Muscle of leg (tissue), 11 donors: ENCODE measurements around the gene TRAIP. TPM values are rescaled to one million over a fixed set of nuclear protein-coding genes. Genes with fewer than 3 reads are reported as not detected.

Source experiments
- DNase-seq: peaks from one replicate; pipeline ENCODE4 v3.0.0; 2013
- H3K27ac ChIP-seq: one replicate; pipeline ENCODE4 v1.5.1; 2013; ENCODE audit warnings: mild to moderate bottlenecking, low read length, control low read depth
- H3K27me3 ChIP-seq: one replicate; pipeline ENCODE4 v1.6.1; 2013; ENCODE audit warnings: low read length; ENCODE audit not compliant: control insufficient read depth, insufficient read depth
- H3K36me3 ChIP-seq: one replicate; pipeline ENCODE4 v1.6.1; 2013; ENCODE audit warnings: low read length; ENCODE audit not compliant: control insufficient read depth, insufficient read depth
- H3K4me1 ChIP-seq: one replicate; pipeline ENCODE4 v1.6.1; 2013; ENCODE audit warnings: low read length; ENCODE audit not compliant: control insufficient read depth, insufficient read depth
- H3K4me3 ChIP-seq: one replicate; pipeline ENCODE4 v1.5.1; 2013; ENCODE audit warnings: low read length, control low read depth
- H3K9me3 ChIP-seq: replicated peaks from 2 replicates; pipeline ENCODE4 v1.6.1; 2013; ENCODE audit warnings: low read depth, low read length; ENCODE audit not compliant: control insufficient read depth
- WGBS: methylation state at CpG from one replicate; pipeline ENCODE4 v1.1.5; 2013; ENCODE audit warnings: missing lambda C conversion rate; ENCODE audit not compliant: insufficient coverage; 5-methylcytosine and 5-hydroxymethylcytosine counted together
- polyA plus RNA-seq, 8 donors: library from polyadenylated mRNA; unstranded; fragments of 120-200 nt; gene quantifications; one replicate each; pipeline versions ENCODE4 v1.2.1 to v1.2.3, GENCODE V29; 2013; ENCODE audit warnings: inconsistent platforms in 1 of 8, low replicate concordance in 1 of 8; ENCODE audit not compliant: insufficient read length in 8 of 8, insufficient read depth in 1 of 8
- total RNA-seq: library from RNA; stranded (reverse); fragments of 120-200 nt; gene quantifications from one replicate; pipeline ENCODE4 v1.2.4, GENCODE V29; 2013

The TRAIP gene
- total and polyA plus RNA-seq, 9 donors, result 3.8 to 6.7 (median 5.3) TPM

DNA sequence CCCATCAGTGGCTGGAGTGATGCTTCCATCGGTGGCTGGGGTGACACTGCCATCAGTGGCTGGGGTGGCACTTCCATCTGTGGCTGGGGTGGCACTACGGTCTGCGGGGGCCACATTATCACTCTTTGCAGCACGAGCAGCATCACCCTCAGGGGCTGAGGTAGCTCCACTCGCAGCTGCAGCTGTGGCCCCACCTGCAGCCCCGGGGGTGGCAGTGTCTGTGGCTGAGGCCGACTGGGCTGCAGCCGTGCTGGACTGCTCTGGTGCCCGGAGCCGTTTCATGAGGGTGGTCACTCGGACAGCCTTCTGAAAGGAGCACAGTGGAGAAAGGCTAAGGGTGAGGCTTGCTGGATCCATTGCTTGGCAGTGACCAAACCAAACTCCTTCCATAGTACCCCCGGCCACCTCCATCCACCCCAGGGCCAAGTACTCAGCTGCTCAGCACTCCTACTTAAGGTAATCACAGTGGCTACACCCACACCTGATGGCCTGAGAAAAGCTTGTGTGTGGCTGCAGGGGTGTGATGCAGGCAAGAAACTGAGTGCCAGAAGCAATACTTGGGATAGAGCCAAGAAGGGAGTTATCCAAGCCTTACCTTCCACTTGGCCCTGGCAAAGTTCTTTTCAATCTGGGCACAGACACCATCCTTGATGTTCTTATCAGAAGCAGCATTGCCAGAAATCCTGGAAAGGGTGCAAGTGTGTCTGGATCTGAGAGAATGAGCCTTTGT lies 3.4 kb upstream of the TRAIP start:
- Histone ChIP-seq H3K27ac (no peak overlapping the region), H3K9me3 (no peaks in the 10 kb centered on the region), H3K4me3 (no peak overlapping the region), H3K27me3 (peaks cover 11% of the 10 kb centered on the region), H3K4me1 (peaks cover 13% of the 10 kb centered on the region), H3K36me3 (no peaks in the 10 kb centered on the region)
- DNase-seq, result no peak
- WGBS, result 91% methylated on average over 6 of the region's 12 CpGs

DNA sequence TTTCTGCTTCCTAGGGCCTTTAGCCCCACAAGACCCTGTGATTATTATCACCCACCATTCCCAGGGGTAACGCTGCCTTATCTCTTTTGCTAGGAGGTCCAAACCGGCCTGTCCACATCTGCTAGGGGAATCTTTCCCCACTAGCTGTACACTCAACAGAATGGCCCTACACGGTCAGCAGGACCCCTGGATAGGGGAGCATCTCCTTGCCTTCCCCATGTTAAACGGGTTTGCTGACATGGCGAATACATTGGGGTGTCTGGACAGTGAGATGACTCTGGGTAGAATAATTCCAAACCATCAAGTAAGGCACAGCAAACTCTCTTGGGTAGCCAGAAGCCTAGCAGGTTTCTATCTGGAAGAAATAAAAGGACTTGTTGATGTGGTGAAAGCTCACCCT lies 702 bp downstream of the TRAIP start:
- peaks cover 13% of the 10 kb centered on the region for H3K4me1 ChIP-seq
- no peaks in the 10 kb centered on the region for H3K27me3 ChIP-seq
- peak overlapping the region; percentile 91 for H3K4me3 ChIP-seq
- DNase-seq, result no peak
- no peaks in the 10 kb centered on the region for H3K36me3 ChIP-seq
- H3K27ac ChIP-seq, result no peak overlapping the region
- no peaks in the 10 kb centered on the region for H3K9me3 ChIP-seq
- no CpG with 5 or more reads among the region's 5 CpGs for WGBS

DNA sequence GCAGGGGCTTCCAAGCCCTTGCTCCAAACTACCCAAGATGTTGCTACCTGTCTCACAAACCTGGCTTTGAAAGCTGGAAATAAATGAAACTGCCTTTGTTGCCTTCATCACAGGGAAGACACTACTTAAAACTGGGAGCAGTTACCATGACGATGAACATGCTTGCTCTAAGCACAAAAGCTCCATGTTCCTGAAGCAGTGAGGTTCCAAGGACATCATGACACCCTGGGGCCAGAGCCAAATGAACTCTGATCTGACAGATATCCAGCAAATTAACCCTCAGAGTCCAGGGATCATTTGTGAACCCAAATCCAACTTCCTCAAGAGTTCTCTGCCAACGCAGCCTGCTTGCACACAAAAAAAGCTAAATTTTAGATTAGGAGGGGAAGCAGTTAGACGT lies 10.7 kb downstream of the TRAIP start:
- no peak overlapping the region for H3K27ac ChIP-seq
- 57% methylated on average over 1 of the region's 3 CpGs for WGBS
- DNase-seq, result no peak

DNA sequence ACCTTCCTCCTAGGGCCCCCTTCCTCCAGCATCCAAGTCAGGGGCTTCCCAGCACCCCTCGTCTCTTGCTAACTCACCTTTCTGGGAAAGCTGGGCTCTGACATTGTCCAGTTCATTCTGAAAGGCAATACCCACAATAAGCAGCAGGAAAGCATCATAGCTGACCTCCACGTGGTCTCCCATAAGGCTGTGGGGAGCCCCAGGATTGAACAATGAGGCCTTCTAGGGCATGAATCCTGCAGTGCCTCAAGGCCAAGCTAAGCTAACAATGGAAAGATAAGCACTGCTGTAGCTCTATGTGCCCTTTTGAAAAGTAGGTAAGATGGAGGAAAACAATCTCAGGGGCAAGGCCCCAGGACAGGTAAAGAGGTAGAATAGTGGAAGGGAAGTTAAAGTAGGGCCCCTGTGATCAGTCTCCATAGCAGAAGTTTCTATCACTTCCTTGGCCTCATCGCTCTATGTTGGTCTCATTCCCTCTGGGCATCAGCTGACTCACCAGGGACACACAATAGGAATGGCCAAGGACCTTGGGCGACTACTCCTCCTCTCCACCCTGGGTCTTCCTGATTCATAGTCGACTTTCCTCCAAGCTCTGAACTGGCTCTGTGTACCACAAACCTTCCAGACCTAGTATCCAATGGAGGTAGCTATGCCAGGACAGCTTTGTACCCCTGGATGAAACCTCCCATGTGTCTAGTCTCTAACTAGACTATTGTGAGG lies 11.7 kb downstream of the TRAIP start:
- no peak overlapping the region for H3K4me3 ChIP-seq
- H3K27me3 ChIP-seq, result no peaks in the 10 kb centered on the region
- no peak overlapping the region for H3K27ac ChIP-seq
- no peak for DNase-seq
- peaks cover 29% of the 10 kb centered on the region for H3K36me3 ChIP-seq
- H3K9me3 ChIP-seq, result no peaks in the 10 kb centered on the region
- peaks cover 21% of the 10 kb centered on the region for H3K4me1 ChIP-seq
- 76% methylated on average over 3 of the region's 5 CpGs for WGBS

More for the DNA sequence above, 10.7 kb downstream of the TRAIP start:
- H3K9me3 ChIP-seq, result no peaks in the 10 kb centered on the region
- H3K4me1 ChIP-seq, result peaks cover 10% of the 10 kb centered on the region
- H3K27me3 ChIP-seq, result no peaks in the 10 kb centered on the region
- H3K36me3 ChIP-seq, result peaks cover 29% of the 10 kb centered on the region
- H3K4me3 ChIP-seq, result no peak overlapping the region

DNA sequence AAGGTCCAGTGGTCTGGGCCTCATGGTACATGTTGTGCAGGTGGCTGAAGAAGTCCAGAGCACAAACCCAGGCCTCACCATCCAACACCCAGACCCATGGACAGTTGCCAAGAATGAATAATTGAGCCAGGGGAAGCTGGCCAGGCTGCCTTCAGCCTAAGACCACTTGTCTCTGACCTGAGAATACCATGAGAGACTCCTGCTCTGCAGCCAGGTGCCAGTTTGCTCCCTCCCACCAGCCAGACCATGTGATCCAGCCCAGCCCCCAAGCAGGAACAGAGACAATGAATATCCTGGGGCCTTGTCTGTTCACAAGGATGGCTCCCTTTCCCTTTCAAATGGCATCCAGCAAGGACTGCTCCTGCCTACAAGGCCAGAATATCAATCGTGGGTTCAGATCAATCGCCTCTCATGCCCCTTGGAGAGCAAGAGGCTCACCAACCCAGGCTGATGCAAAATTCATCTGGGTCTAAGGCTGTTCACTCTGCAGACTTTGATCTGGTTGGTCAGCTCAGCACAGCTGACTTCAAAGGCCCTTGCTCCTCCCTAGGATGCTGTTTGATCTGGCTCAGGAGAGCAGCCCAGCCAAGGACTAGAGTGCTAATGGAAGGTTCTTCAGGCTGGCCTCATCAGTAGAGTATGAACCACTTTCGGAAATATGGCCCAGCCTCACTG lies 13.4 kb downstream of the TRAIP start:
- Histone ChIP-seq H3K36me3 (peaks cover 29% of the 10 kb centered on the region), H3K4me3 (no peak overlapping the region), H3K27ac (no peak overlapping the region), H3K9me3 (no peaks in the 10 kb centered on the region), H3K4me1 (peaks cover 27% of the 10 kb centered on the region), H3K27me3 (no peaks in the 10 kb centered on the region)
- 77% methylated on average over 2 of the region's 3 CpGs for WGBS
- no peak for DNase-seq

DNA sequence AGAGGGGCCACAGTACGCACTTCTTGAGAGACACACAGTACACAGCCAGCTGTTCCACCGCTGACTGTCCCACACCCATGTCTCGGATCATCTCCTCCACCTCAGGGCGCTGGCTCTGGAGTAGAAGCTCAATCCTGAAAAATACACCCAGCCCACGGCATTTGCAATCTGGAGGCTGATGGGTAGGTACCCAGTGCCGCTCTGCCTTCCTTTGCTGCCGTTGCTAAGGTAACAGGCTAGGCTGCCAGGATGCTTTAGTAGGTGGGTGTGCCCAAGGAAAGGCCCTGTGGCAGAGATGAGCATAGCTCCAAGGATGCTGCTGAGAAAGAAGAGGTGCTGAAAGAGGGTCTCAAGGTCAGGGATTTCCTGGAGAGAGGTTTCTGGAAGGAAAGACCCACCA lies 14.6 kb downstream of the TRAIP start:
- no peak overlapping the region for H3K27ac ChIP-seq
- H3K36me3 ChIP-seq, result peaks cover 30% of the 10 kb centered on the region
- 81% methylated on average over 2 of the region's 7 CpGs for WGBS
- H3K4me1 ChIP-seq, result peaks cover 27% of the 10 kb centered on the region
- no peak overlapping the region for H3K4me3 ChIP-seq
- H3K27me3 ChIP-seq, result no peaks in the 10 kb centered on the region
- no peak for DNase-seq
- H3K9me3 ChIP-seq, result no peaks in the 10 kb centered on the region

DNA sequence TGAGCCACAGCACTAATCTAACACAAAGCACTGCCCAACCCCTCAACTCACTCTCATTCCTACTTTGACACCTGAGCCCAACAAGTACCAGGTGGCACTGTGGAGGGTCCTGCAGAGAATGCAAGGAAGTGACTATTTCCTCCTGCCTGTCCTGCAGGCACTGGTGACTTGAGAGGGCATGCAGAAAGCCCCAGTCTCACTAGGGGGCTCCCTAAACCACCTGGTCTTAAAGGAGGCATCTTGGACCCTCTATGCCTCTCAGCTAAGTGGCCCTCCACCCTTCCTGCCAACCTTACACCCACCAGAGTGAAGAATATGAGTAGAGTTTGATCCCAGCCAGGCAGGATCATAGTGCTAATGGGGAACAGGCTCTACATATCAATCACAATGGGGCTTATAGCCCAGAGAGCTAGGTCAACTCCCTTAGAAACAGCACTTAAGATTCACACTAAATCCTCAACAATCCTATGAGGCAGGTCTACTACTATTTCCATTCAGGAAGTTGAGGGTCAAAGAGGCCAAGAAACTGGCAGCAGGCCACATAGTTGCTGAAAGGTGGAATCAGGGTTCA lies 15.2 kb downstream of the TRAIP start:
- no peak overlapping the region for H3K4me3 ChIP-seq
- no peaks in the 10 kb centered on the region for H3K27me3 ChIP-seq
- peak overlapping the region; percentile 75 for H3K27ac ChIP-seq
- peaks cover 34% of the 10 kb centered on the region for H3K36me3 ChIP-seq
- H3K9me3 ChIP-seq, result no peaks in the 10 kb centered on the region
- DNase-seq, result peak; percentile 39
- peaks cover 27% of the 10 kb centered on the region for H3K4me1 ChIP-seq

DNA sequence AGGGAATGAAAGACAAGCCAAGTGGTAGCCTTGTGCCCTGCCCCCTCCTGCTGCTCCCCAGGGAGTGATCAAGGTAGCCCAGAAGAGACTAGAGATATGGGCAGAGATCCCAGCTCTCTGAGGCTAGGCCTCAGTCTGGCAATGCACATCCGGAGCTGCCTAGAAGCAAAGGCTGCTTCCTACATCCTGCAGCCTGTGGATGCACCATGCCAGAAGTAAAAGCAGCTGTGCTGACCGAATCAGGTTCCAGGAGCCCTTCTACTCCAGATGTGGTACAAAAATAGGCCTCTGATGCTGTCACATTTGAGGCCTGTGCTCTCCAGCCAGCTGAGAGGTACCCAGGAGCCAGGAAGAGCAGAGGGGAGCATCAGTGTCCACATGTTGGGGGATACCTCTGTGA lies 16.0 kb downstream of the TRAIP start:
- peaks cover 28% of the 10 kb centered on the region for H3K36me3 ChIP-seq
- no peak overlapping the region for H3K4me3 ChIP-seq
- H3K9me3 ChIP-seq, result no peaks in the 10 kb centered on the region
- peaks cover 27% of the 10 kb centered on the region for H3K4me1 ChIP-seq
- 0% methylated on average over 1 of the region's 2 CpGs for WGBS
- H3K27me3 ChIP-seq, result no peaks in the 10 kb centered on the region
- peak; percentile 95 for DNase-seq
- peak overlapping the region; percentile 75 for H3K27ac ChIP-seq

DNA sequence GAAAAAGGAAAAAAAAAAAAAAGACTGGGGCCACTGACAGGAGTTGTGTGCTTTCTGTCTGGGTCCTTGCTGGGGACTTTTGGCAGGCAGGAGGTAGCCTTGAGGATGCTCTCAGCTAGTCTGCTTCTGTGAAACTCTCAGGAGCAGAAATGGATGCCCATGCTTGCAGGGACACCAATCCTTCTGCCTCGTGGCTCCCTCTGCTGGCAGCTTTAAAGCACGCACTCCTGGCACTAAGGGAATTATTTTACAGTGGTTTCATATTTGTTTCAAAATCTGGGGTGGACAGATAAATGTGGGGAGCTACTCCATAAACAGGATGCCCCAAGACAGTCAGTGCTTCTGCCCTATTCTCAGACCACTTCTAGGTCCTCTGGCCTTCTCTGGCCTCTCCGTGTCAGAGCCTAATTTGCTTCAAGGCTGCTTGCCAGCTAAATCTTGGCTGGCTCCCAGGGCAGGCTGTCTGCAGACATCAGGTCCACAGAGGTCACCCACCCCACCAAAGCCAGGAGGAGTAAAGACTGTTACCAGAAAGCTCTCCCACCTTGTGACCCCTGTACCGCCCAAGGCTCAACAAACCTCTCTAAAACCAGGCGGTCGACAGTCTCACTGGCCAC lies 17.1 kb downstream of the TRAIP start:
- peaks cover 23% of the 10 kb centered on the region for H3K36me3 ChIP-seq
- WGBS, result 29% methylated on average over 5 of the region's 6 CpGs
- no peak overlapping the region for H3K4me3 ChIP-seq
- H3K9me3 ChIP-seq, result no peaks in the 10 kb centered on the region
- DNase-seq, result peak; percentile 93
- no peaks in the 10 kb centered on the region for H3K27me3 ChIP-seq
- H3K4me1 ChIP-seq, result peaks cover 27% of the 10 kb centered on the region
- H3K27ac ChIP-seq, result peak overlapping the region; percentile 71

DNA sequence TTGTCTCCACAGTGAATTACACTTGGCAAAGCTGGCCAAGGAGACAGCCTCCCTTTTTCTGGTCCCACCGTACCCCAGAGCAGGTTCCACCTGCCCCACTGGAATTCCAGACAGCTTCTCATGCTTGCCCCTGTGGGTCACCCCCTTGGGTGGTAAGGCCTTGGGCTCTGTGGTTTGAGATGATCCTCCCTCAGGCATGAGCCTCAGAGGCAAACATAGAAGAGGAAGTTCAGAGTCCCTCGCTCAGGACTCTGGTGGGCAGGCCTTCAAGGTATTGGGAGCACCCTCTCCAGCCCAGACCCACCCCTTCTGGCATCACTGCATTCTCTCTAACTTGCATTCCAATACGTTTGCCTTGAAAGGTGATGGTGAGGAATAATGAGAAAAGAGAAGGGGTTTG lies 25.0 kb downstream of the TRAIP start:
- H3K4me1 ChIP-seq, result no peaks in the 10 kb centered on the region
- H3K4me3 ChIP-seq, result no peak overlapping the region
- H3K27ac ChIP-seq, result no peak overlapping the region
- peaks cover 46% of the 10 kb centered on the region for H3K36me3 ChIP-seq
- no peaks in the 10 kb centered on the region for H3K27me3 ChIP-seq
- no peak for DNase-seq
- no CpG with 5 or more reads among the region's 3 CpGs for WGBS
- no peaks in the 10 kb centered on the region for H3K9me3 ChIP-seq
